HEK293T (cell line): ENCODE data around the gene MAN1C1.

Experiments used
- ARNT ChIP-seq: fragments of 450-650 bp; IDR thresholded peaks from 2 replicates; pipeline ENCODE4 v1.6.1; 2017; ENCODE audit warnings: mild to moderate bottlenecking
- BHLHE40 ChIP-seq: fragments of 450-650 bp; IDR thresholded peaks from 2 replicates; pipeline ENCODE4 v1.6.1; 2016; ENCODE audit warnings: mild to moderate bottlenecking, moderate library complexity, borderline replicate concordance
- CTBP1 ChIP-seq: fragments of 450-650 bp; IDR thresholded peaks from 2 replicates; pipeline ENCODE4 v1.6.1; 2016; ENCODE audit warnings: borderline replicate concordance
- FOXA1 ChIP-seq: fragments of 450-650 bp; IDR thresholded peaks from 2 replicates; pipeline ENCODE4 v1.6.1; 2016; ENCODE audit warnings: mild to moderate bottlenecking
- FOXM1 ChIP-seq: fragments of 450-650 bp; IDR thresholded peaks from 2 replicates; pipeline ENCODE4 v1.6.1; 2017; ENCODE audit warnings: mild to moderate bottlenecking, borderline replicate concordance
- HDGF ChIP-seq: fragments of 450-650 bp; IDR thresholded peaks from 2 replicates; pipeline ENCODE4 v1.6.1; 2017; ENCODE audit warnings: antibody characterized with exemption, borderline replicate concordance
- LEF1 ChIP-seq: fragments of 450-650 bp; IDR thresholded peaks from 2 replicates; pipeline ENCODE4 v1.6.1; 2017; ENCODE audit warnings: mild to moderate bottlenecking, borderline replicate concordance
- PKNOX1 ChIP-seq: fragments of 450-650 bp; IDR thresholded peaks from 2 replicates; pipeline ENCODE4 v1.6.1; 2016
- SP1 ChIP-seq: fragments of 450-650 bp; IDR thresholded peaks from 2 replicates; pipeline ENCODE4 v1.6.1; 2017
- SUZ12 ChIP-seq: fragments of 450-650 bp; IDR thresholded peaks from 2 replicates; pipeline ENCODE4 v1.6.1; 2016; ENCODE audit warnings: mild to moderate bottlenecking
- TARDBP ChIP-seq: fragments of 450-650 bp; IDR thresholded peaks from 2 replicates; pipeline ENCODE4 v1.6.1; 2016

- TF ChIP-seq SUZ12 (no peak), FOXM1 (no peak), CTBP1 (no peak), LEF1 (no peak), FOXA1 (no peak), BHLHE40 (no peak), TARDBP (no peak), PKNOX1 (no peak), ARNT (no peak), SP1 (no peak), HDGF (no peak)
These were observed 89.8 kb downstream of the MAN1C1 start for GRCh38 chr1:25706146-25707089.
